SH-SY5Y (cell line): ENCODE measurements around the gene ACO2.

Source experiments
- GATA2 ChIP-seq: IDR thresholded peaks from 2 replicates; pipeline ENCODE4 v1.6.1; 2011; ENCODE audit warnings: mild to moderate bottlenecking, low read depth, low read length
- GATA3 ChIP-seq: IDR thresholded peaks from 2 replicates; pipeline ENCODE4 v1.6.1; 2011; ENCODE audit warnings: low read depth, mild to moderate bottlenecking, low read length, moderate library complexity

DNA sequence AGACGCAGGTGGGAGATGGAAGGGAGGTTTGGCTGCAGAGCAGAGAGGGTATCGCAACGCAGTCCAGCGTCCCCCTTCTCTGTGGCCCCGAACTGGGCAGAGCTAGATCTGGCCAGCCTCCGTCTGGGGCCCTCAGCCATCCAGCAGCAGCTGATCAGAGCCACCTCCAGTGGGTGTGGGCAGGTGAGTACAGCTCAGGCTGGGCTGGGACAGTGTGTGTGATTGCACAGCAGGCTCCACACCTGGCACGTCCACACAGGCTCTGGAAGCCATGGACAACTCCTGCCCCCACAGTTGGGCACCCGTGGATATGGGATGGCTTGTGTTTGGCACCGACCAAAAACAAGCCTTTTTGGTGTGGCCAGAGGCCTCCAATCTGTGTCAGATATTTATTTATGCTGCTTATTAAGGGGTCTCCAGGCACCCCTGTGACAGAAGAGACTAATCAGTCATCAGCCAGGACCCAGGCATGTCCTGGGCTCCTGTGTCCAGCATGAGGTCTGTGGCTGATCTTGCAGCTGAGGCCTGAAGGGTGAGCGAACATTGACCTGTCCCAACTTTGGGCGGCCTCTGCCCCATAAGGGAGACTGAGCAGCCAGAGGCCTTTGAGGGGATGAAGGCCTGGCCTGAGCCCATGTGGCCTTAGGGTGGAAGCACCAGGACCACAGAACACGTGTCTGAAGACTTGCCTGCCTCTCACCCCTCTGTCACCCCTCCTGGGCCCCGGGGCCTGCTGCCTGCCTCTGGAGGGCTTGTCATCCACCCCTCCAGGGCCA lies 56.7 kb downstream of the ACO2 start:
- TF ChIP-seq GATA2 (no peak), GATA3 (no peak)
